GM12873 (cell line): Measurements from ENCODE around the gene HIBADH.

Experiments
- CTCF ChIP-seq: IDR thresholded peaks from 2 replicates; pipeline ENCODE4 v1.5.1; 2012; ENCODE audit warnings: low read depth, mild to moderate bottlenecking, moderate library complexity, low read length, control low read depth; ENCODE audit not compliant: insufficient read depth; ENCODE audit errors: missing control alignments

HIBADH gene

GRCh38 chr7:27684491-27684890, 21.8 kb upstream of the HIBADH start:
- no peak for TF ChIP-seq CTCF

- no peak for TF ChIP-seq CTCF
These were observed 17.9 kb upstream of the HIBADH start for GRCh38 chr7:27680610-27681009.

- no peak for TF ChIP-seq CTCF
These were observed 16.1 kb upstream of the HIBADH start for GRCh38 chr7:27678617-27679260.

GRCh38 chr7:27677912-27678612, 15.4 kb upstream of the HIBADH start:
- no peak for TF ChIP-seq CTCF

GRCh38 chr7:27671675-27672074, 9.0 kb upstream of the HIBADH start:
- no peak for TF ChIP-seq CTCF

- no peak for TF ChIP-seq CTCF
These were observed 8.0 kb upstream of the HIBADH start for GRCh38 chr7:27670676-27671075.

GRCh38 chr7:27670177-27670576, 7.5 kb upstream of the HIBADH start:
- TF ChIP-seq CTCF = no peak
